NCI-H524 treated with DMSO at 0.1 percent for 48 hours (cell line): ENCODE results near the gene PCDHB16.
"Not testable (repeated sequence)": the region's sequence is repeated elsewhere in the genome, so short reads cannot be mapped to it uniquely, and the experiment has no call there.

Experiments
- DNase-seq: peaks from one replicate; lab custom pipeline; 2025; lab: John Stamatoyannopoulos, UW

PCDHB16 gene

DNA sequence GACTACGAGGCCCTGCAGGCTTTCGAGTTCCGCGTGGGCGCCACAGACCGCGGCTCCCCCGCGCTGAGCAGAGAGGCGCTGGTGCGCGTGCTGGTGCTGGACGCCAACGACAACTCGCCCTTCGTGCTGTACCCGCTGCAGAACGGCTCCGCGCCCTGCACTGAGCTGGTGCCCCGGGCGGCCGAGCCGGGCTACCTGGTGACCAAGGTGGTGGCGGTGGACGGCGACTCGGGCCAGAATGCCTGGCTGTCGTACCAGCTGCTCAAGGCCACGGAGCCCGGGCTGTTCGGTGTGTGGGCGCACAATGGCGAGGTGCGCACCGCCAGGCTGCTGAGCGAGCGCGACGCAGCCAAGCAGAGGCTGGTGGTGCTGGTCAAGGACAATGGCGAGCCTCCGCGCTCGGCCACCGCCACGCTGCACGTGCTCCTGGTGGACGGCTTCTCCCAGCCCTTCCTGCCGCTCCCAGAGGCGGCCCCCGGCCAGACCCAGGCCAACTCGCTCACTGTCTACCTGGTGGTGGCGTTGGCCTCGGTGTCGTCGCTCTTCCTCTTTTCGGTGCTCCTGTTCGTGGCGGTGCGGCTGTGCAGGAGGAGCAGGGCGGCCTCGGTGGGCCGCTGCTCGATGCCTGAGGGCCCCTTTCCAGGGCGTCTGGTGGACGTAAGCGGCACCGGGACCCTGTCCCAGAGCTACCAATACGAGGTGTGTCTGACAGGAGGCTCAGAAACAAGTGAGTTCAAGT is 2.1 kb downstream of the PCDHB16 start:
- DNase-seq, result not testable (repeated sequence)

DNA sequence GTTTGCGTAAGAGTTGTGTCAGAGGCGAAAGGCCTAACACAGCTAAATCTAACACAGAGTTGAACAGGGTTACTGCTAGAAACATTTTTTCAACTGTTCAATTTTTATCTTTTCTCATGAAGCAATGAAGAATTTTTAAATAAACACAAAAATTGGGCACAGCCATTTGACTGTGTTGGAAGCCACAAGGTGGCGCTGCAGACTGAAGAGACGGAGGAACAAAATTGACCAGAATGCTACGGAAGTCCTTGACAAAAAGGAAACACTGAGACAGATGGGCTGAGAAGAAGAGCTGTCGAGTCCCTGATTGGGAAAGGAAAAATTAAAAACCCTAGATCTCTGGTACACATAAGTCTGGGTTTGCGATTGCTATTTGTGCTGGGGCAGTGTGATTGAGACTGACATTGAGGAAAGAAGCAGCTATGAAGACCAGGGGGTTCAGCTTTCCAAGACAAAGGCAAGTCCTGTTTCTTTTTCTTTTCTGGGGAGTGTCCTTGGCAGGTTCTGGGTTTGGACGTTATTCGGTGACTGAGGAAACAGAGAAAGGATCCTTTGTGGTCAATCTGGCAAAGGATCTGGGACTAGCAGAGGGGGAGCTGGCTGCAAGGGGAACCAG is 4.8 kb downstream of the PCDHB16 start, which contains the start of gene PCDHB9:
Gene PCDHB9, plus strand, starts transcription at position 265 of the 616 bp plus-strand sequence. Its CDS starts 158 bp downstream, at position 423.
- DNase-seq, result peak; percentile 55

DNA sequence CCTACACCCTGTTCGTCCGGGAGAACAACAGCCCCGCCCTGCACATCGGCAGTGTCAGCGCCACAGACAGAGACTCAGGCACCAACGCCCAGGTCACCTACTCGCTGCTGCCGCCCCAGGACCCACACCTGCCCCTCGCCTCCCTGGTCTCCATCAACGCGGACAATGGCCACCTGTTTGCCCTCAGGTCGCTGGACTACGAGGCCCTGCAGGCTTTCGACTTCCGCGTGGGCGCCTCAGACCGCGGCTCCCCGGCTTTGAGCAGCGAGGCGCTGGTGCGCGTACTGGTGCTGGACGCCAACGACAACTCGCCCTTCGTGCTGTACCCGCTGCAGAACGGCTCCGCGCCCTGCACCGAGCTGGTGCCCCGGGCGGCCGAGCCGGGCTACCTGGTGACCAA is 6.5 kb downstream of the PCDHB16 start:
- DNase-seq, result not testable (repeated sequence)

DNA sequence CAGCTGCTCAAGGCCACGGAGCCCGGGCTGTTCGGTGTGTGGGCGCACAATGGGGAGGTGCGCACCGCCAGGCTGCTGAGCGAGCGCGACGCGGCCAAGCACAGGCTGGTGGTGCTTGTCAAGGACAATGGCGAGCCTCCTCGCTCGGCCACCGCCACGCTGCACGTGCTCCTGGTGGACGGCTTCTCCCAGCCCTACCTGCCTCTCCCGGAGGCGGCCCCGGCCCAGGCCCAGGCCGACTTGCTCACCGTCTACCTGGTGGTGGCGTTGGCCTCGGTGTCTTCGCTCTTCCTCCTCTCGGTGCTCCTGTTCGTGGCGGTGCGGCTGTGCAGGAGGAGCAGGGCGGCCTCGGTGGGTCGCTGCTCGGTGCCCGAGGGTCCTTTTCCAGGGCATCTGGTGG is 6.9 kb downstream of the PCDHB16 start:
- DNase-seq, result not testable (repeated sequence)

DNA sequence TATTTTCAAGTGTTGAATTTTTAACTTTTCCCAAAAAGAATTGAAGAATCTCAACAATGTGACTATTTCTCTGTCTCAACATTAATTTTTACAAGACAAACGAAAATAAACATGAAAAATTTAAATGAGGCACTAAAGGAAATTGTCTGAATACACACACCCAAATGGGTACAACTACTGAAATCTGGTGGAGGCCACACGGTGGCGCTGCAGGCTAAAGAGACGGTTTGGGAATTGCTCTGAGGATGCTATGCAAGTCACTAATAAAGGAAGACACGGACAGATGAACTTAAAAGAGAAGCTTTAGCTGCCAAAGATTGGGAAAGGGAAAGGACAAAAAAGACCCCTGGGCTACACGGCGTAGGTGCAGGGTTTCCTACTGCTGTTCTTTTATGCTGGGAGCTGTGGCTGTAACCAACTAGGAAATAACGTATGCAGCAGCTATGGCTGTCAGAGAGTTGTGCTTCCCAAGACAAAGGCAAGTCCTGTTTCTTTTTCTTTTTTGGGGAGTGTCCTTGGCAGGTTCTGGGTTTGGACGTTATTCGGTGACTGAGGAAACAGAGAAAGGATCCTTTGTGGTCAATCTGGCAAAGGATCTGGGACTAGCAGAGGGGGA is 10.0 kb downstream of the PCDHB16 start, which contains the start of gene PCDHB10:
Gene PCDHB10, plus strand, starts transcription at position 244 of the 616 bp plus-strand sequence. Its CDS starts 200 bp downstream, at position 444.
- DNase-seq, result no peak

DNA sequence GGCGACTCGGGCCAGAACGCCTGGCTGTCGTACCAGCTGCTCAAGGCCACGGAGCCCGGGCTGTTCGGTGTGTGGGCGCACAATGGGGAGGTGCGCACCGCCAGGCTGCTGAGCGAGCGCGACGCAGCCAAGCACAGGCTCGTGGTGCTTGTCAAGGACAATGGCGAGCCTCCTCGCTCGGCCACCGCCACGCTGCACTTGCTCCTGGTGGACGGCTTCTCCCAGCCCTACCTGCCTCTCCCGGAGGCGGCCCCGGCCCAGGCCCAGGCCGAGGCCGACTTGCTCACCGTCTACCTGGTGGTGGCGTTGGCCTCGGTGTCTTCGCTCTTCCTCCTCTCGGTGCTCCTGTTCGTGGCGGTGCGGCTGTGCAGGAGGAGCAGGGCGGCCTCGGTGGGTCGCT is 12.1 kb downstream of the PCDHB16 start:
- DNase-seq, result not testable (repeated sequence)

DNA sequence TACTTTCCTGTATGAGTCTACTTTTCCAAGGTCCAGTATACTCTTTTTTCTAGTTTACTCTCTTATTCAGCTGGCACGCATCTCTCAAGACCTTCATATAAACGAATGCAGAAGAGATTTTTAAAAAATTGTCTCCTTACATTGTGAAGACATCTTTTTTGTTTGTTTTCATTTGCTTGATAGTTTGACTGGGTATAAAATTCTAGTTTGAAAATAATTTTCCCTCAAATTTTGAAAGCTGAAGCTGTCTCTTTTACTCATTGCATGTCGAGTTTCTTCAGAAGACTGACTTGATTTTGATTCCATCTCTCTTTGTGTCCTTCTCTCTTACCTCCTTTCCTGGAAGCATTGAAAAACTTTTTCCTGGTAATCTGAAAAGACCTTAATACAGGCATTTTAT is 14.2 kb downstream of the PCDHB16 start:
- DNase-seq, result no peak

DNA sequence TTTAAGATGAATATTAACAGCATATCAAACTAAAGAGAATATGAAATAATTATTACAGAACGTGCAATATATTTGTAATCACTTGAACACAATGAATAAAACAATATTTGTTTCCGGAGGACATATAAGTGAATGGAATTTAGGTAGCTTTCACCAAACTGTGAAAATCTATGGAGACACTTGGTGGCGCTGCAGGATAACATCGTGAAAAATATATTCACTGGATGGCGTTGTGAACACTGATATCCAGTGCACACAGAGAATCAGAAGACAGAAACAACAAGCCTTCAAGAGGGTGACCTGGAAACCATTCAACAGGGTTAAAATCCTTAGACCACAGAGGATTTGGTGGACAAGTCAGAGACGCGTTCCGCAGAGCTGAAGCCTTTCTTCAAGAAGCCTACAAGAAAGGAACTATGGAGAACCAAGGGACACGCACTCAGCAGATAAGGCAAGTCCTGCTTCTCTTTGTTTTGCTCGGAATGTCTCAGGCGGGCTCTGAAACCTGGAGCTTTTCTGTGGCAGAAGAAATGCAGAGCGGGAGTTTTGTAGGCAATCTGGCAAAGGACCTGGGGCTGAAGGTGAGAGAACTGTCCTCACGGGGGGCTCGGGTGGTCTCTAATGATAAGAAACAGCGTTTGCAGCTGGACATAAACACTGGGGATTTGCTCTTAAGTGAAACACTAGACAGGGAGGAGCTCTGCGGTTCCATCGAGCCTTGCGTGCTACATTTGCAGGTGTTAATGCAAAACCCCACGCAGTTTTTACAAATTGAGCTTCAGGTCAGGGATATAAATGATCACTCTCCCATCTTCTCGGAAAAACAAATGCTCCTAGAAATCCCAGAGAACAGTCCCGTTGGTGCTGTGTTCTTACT is 17.4 kb downstream of the PCDHB16 start, which contains the start of gene PCDHB11:
Gene PCDHB11, plus strand, starts transcription at position 269 of the 877 bp plus-strand sequence. Its CDS starts 148 bp downstream, at position 417.
- no peak for DNase-seq

DNA sequence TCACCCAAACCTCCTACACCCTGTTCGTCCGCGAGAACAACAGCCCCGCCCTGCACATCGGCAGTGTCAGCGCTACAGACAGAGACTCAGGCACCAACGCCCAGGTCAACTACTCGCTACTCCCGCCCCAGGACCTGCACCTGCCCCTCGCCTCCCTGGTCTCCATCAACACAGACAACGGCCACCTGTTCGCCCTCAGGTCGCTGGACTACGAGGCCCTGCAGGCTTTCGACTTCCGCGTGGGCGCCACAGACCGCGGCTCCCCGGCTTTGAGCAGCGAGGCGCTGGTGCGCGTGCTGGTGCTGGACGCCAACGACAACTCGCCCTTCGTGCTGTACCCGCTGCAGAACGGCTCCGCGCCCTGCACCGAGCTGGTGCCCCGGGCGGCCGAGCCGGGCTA is 18.9 kb downstream of the PCDHB16 start:
- not testable (repeated sequence) for DNase-seq

DNA sequence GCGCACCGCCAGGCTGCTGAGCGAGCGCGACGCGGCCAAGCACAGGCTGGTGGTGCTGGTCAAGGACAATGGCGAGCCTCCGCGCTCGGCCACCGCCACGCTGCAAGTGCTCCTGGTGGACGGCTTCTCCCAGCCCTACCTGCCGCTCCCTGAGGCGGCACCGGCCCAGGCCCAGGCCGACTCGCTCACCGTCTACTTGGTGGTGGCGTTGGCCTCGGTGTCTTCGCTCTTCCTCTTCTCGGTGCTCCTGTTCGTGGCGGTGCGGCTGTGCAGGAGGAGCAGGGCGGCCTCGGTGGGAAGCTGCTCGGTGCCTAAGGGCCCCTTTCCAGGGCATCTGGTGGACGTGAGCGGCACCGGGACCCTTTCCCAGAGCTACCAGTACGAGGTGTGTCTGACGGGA is 19.5 kb downstream of the PCDHB16 start:
- DNase-seq, result not testable (repeated sequence)

DNA sequence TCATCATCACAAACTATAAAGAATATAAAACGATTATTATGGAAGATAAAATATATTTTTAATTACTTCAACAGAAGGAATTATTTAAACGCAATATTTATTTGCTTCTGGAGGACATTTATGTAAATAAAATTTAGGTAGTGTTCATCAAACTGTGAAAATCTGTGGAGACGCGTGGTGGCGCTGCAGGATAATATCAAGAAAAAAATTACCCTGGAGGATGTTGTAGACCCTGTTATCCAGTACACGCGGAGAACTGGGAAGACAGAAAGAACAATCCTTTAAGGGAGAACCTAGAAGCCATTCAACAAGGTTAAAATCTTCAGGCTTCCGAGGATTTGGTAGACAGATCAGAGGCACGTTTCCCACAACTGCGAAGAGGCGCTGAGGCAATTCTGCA is 26.3 kb downstream of the PCDHB16 start, which contains the start of gene PCDHB12:
Gene PCDHB12, plus strand, starts transcription at position 242 of the 400 bp plus-strand sequence. CDS start 189 bp downstream, outside the sequence.
- DNase-seq, result no peak

DNA sequence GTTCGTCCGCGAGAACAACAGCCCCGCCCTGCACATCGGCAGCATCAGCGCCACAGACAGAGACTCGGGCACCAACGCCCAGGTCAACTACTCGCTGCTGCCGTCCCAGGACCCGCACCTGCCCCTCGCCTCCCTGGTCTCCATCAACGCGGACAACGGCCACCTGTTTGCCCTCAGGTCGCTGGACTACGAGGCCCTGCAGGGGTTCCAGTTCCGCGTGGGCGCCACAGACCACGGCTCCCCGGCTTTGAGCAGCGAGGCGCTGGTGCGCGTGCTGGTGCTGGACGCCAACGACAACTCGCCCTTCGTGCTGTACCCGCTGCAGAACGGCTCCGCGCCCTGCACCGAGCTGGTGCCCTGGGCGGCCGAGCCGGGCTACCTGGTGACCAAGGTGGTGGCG is 28.1 kb downstream of the PCDHB16 start:
- not testable (repeated sequence) for DNase-seq

DNA sequence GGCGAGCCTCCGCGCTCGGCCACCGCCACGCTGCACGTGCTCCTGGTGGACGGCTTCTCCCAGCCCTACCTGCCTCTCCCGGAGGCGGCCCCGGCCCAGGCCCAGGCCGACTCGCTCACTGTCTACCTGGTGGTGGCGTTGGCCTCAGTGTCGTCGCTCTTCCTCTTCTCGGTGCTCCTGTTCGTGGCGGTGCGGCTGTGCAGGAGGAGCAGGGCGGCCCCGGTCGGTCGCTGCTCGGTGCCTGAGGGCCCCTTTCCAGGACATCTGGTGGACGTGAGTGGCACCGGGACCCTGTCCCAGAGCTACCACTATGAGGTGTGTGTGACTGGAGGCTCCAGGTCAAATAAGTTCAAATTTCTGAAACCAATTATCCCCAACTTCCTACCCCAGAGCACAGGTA is 28.7 kb downstream of the PCDHB16 start:
- DNase-seq, result not testable (repeated sequence)

DNA sequence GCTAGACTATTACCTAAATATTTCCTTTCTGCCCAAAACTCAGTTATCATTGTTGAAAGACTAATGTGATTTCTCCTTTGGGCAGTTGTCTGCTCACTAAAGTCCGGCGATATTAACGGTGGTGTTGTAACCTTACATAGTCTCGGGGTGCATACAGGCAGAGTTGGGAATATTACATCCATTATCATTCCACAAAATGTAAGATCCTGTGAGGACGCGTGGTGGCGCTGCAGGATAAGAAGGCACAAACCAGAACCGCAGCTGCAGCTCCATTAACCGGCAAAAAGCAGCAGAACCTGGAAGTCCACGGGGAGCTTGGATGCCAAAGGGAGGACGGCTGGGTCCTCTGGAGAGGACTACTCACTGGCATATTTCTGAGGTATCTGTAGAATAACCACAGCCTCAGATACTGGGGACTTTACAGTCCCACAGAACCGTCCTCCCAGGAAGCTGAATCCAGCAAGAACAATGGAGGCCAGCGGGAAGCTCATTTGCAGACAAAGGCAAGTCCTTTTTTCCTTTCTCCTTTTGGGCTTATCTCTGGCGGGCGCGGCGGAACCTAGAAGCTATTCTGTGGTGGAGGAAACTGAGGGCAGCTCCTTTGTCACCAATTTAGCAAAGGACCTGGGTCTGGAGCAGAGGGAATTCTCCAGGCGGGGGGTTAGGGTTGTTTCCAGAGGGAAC is 31.6 kb downstream of the PCDHB16 start, which contains the start of gene PCDHB13:
Gene PCDHB13, plus strand, starts transcription at position 264 of the 684 bp plus-strand sequence. Its CDS starts 205 bp downstream, at position 469.
- not testable (repeated sequence) for DNase-seq

DNA sequence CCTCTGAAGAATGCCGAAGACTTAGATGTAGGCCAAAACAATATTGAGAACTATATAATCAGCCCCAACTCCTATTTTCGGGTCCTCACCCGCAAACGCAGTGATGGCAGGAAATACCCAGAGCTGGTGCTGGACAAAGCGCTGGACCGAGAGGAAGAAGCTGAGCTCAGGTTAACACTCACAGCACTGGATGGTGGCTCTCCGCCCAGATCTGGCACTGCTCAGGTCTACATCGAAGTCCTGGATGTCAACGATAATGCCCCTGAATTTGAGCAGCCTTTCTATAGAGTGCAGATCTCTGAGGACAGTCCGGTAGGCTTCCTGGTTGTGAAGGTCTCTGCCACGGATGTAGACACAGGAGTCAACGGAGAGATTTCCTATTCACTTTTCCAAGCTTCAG is 32.4 kb downstream of the PCDHB16 start:
- not testable (repeated sequence) for DNase-seq

DNA sequence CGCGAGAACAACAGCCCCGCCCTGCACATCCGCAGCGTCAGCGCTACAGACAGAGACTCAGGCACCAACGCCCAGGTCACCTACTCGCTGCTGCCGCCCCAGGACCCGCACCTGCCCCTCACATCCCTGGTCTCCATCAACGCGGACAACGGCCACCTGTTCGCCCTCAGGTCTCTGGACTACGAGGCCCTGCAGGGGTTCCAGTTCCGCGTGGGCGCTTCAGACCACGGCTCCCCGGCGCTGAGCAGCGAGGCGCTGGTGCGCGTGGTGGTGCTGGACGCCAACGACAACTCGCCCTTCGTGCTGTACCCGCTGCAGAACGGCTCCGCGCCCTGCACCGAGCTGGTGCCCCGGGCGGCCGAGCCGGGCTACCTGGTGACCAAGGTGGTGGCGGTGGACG is 33.3 kb downstream of the PCDHB16 start:
- not testable (repeated sequence) for DNase-seq

DNA sequence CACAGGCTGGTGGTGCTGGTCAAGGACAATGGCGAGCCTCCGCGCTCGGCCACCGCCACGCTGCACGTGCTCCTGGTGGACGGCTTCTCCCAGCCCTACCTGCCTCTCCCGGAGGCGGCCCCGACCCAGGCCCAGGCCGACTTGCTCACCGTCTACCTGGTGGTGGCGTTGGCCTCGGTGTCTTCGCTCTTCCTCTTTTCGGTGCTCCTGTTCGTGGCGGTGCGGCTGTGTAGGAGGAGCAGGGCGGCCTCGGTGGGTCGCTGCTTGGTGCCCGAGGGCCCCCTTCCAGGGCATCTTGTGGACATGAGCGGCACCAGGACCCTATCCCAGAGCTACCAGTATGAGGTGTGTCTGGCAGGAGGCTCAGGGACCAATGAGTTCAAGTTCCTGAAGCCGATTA is 33.8 kb downstream of the PCDHB16 start:
- DNase-seq, result not testable (repeated sequence)

DNA sequence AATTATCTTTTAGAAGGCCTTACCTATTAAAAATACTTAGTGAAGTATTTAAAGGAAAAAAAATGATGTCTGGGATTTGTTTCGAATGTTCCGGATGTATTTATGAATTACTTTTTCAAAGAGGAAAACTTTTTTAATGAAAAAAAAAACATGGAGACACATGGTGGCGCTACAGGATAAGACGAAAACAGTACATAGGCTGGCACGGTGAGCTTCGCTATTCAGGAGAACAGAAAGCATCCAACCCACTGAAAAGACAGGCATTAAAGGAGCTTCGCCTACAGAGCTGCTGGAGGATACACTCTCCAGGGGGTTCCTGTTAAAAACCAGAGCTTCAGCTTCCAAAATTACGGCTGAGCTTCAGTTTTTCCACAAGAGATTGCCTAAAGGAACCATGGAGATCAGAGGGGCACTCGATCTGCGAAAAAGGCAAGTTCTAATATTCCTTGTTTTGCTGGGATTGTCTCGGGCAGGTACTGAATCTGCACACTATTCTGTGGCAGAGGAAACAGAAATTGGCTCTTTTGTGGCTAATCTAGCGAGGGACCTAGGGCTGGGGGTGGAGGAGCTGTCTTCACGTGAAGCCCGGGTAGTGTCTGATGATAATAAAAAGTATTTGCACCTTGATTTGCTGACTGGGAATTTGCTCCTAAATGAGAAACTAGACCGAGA is 41.1 kb downstream of the PCDHB16 start, which contains the start of gene PCDHB14:
Gene PCDHB14, plus strand, starts transcription at position 232 of the 672 bp plus-strand sequence. Its CDS starts 163 bp downstream, at position 395.
- no peak for DNase-seq

DNA sequence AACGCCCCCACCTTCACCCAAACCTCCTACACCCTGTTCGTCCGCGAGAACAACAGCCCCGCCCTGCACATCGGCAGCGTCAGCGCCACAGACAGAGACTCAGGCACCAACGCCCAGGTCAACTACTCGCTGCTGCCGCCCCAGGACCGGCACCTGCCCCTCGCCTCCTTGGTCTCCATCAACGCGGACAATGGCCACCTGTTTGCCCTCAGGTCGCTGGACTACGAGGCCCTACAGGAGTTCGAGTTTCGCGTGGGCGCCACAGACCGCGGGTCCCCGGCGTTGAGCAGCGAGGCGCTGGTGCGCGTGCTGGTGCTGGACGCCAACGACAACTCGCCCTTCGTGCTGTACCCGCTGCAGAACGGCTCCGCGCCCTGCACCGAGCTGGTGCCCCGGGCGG is 42.7 kb downstream of the PCDHB16 start:
- DNase-seq, result not testable (repeated sequence)

DNA sequence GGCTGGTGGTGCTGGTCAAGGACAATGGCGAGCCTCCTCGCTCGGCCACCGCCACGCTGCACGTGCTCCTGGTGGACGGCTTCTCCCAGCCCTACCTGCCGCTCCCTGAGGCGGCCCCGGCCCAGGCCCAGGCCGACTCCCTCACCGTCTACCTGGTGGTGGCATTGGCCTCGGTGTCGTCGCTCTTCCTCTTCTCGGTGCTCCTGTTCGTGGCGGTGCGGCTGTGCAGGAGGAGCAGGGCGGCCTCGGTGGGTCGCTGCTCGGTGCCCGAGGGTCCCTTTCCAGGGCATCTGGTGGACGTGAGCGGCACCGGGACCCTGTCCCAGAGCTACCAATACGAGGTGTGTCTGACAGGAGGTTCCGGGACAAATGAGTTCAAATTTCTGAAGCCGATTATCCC is 43.2 kb downstream of the PCDHB16 start:
- not testable (repeated sequence) for DNase-seq
